SK-N-MC (cell line): Measurements from ENCODE around the gene TRPT1.

Experiments used
- DNase-seq: peaks from one replicate; pipeline ENCODE4 v3.0.0-alpha.2; 2011; ENCODE audit warnings: low read depth, low spot score
- H3K27ac ChIP-seq: fragments of 200-600 bp; sonication (generic); 2 replicates; pipeline ENCODE4 v1.5.1; 2016; ENCODE audit warnings: mixed run types
- H3K36me3 ChIP-seq: fragments of 200-600 bp; sonication (generic); 2 replicates; pipeline ENCODE4 v1.6.1; 2017; ENCODE audit warnings: antibody characterized with exemption, low read length, mixed read lengths; ENCODE audit not compliant: insufficient read depth
- H3K4me3 ChIP-seq: fragments of 200-600 bp; sonication (generic); 2 replicates; pipeline ENCODE4 v1.5.1; 2016
- H3K9ac ChIP-seq: fragments of 200-600 bp; sonication (generic); 2 replicates; pipeline ENCODE4 v1.8.0; 2017; ENCODE audit warnings: mixed run types, mixed read lengths; ENCODE audit not compliant: insufficient read length
- H3K9me3 ChIP-seq: fragments of 200-600 bp; sonication (generic); 2 replicates; pipeline ENCODE4 v1.6.1; 2017; ENCODE audit warnings: low read depth, mild to moderate bottlenecking, antibody characterized with exemption, low read length, moderate library complexity, mixed read lengths
- EZH2 ChIP-seq: fragments of 200-600 bp; sonication (generic); IDR thresholded peaks from one replicate; pipeline ENCODE4 v1.6.1; 2017; ENCODE audit warnings: antibody characterized with exemption
- FOXP2 ChIP-seq: optimal IDR thresholded peaks from 2 replicates; pipeline ENCODE3; 2011; ENCODE audit warnings: mild to moderate bottlenecking, moderate library complexity; ENCODE audit not compliant: insufficient read depth; ENCODE audit errors: extremely low read length, control extremely low read depth
- POLR2AphosphoS5 ChIP-seq: IDR thresholded peaks from 2 replicates; pipeline ENCODE4 v1.6.1; 2012; ENCODE audit warnings: mild to moderate bottlenecking, low read depth, low read length, borderline replicate concordance

The TRPT1 gene

GRCh38 chr11:64225608-64226506 lies at the start of gene TRPT1, which contains the start of gene NUDT22:
TRPT1 (minus strand) TSS chr11:64226186; CDS start chr11:64225860, 326 bp downstream.
NUDT22 (plus strand) TSS chr11:64226274; CDS start chr11:64226653, 379 bp downstream.
- Histone ChIP-seq H3K9me3 (no peaks in the 10 kb centered on the region), H3K4me3 (peak within 1 kb of the TSS; percentile 99), H3K36me3 (no peaks in the 10 kb centered on the region), H3K9ac (peak within 1 kb of the TSS; percentile 88), H3K27ac (peak within 1 kb of the TSS; percentile 64)
- TF ChIP-seq EZH2 (no peak), POLR2AphosphoS5 (peak; percentile 90), FOXP2 (peak; percentile 35)
- DNase-seq = no peak

GRCh38 chr11:64275031-64275800 lies 49.2 kb upstream of the TRPT1 start:
- no peak overlapping the region for H3K27ac ChIP-seq
- H3K36me3 ChIP-seq = no peaks in the 10 kb centered on the region; the same call in 1 of the 2 replicates
- no peak for DNase-seq
- H3K4me3 ChIP-seq = no peak overlapping the region
- no peak overlapping the region for H3K9ac ChIP-seq
- H3K9me3 ChIP-seq = no peaks in the 10 kb centered on the region
- no peak for TF ChIP-seq POLR2AphosphoS5
- TF ChIP-seq FOXP2 = no peak
- TF ChIP-seq EZH2 = no peak

DNA sequence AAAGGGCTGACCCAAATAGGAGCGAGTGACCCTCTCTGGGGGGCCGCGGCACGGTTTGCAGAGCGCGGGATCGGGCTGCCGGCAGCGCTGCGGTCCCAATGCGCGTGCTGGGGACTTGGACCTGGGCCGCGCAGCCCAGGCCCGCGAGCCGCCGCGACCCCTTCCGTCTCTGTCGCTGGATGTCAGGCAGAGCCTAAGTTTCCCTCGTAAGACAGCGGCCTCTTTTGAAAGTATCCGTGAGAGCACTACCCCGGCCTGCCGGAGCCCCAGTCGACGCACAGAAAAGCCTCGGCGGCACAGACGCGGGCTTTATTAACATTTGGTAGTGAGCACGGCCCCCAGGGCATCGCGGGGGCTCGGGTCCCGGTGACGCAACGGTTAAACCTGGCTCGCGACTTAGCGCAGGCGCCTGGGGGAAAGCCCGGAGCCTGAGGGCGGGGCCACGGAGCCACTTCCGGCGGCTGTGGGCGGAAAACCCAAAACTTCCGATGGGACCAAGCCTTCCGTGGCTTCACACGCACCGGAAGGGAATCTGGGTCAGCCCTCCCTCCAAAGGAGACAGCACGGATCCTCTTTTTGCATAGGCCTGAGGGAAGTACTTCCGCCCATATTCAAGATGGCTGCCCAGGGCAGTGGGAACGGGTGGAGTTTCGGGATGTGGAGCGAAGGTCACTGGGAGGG lies 43.7 kb upstream of the TRPT1 start:
- peaks cover 4% of the 10 kb centered on the region; the same call in 1 of the 2 replicates for H3K36me3 ChIP-seq
- H3K9me3 ChIP-seq = no peaks in the 10 kb centered on the region
- peak overlapping the region; percentile 80 for H3K4me3 ChIP-seq
- no peak for TF ChIP-seq EZH2
- TF ChIP-seq POLR2AphosphoS5 = peak; percentile 78; the same call in 1 of the 2 replicates
- peak overlapping the region; percentile 95 for H3K27ac ChIP-seq
- DNase-seq = peak; percentile 98
- peak overlapping the region; percentile 92 for H3K9ac ChIP-seq

DNA sequence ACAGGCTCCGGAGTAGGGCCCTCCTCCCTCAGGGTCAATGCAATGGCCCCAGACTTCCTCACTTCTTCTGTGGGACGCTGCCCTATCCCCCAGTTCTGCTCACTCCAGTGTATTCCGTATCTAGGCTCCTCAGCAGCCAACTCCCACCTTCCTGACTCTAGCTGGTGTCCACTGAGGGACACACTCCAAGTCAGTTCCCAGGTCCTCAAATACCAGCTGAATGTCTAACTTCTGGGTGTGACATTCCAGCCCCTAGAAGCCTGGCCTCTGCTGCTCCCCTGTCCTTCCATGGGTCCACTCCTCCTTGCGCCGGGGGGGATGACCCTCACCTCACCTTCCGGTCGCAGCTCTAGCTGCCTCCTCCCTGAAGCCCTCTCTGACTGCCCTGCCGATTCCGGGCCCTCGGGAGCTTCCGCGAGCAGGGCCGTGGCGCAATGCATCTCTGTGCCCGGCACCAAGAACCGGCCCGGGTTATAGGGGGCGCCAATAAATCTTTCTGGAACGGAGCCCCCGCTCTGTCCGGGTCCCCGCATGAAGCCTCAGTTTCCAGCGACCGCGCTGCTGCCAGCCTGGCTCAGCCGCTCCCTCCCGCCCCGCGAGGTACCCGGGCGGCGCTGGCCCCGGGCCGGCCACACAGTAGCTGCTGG lies 43.0 kb upstream of the TRPT1 start:
- peaks cover 5% of the 10 kb centered on the region; the same call in 1 of the 2 replicates for H3K36me3 ChIP-seq
- H3K9me3 ChIP-seq = no peaks in the 10 kb centered on the region
- TF ChIP-seq POLR2AphosphoS5 (no peak), EZH2 (no peak), FOXP2 (no peak)
- H3K9ac ChIP-seq = peak overlapping the region; percentile 92
- DNase-seq = no peak
- H3K4me3 ChIP-seq = peak overlapping the region; percentile 80
- H3K27ac ChIP-seq = peak overlapping the region; percentile 95

GRCh38 chr11:64268025-64268892 lies 42.3 kb upstream of the TRPT1 start:
- peak overlapping the region; percentile 80 for H3K4me3 ChIP-seq
- TF ChIP-seq FOXP2 (no peak), EZH2 (no peak), POLR2AphosphoS5 (no peak)
- H3K36me3 ChIP-seq = peaks cover 12% of the 10 kb centered on the region; the same call in 1 of the 2 replicates
- H3K9me3 ChIP-seq = no peaks in the 10 kb centered on the region
- H3K9ac ChIP-seq = peak overlapping the region; percentile 92
- DNase-seq = no peak
- peak overlapping the region; percentile 95 for H3K27ac ChIP-seq

DNA sequence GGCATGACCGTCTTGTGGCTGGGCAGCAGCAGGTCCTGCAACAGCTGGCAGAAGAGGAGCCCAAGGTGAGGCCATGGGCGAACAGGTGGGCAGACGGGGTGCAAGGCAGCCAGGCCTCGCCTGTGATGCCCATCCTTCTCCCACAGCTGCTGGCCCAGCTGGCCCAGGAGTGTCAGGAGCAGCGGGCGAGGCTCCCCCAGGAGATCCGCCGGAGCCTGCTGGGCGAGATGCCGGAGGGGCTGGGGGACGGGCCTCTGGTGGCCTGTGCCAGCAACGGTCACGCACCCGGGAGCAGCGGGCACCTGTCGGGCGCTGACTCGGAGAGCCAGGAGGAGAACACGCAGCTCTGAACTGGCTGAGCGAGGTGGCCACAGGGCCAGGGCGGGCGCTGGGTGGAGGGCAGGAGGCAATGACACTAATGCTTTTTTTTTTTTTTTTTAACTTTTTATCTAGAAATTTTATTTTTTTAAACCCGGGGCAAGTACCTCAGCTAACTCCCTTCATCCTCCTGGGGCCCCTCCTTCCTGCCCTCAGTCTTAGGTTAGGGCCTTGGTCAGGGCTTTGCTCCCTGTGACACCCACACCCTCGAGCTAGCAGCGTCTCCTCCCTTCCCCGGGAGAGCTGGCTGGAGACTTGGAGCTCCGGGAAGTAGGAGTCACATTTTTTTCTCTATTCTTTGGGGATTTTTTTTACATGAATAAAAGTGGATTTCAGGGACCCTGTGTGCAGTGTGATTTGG lies 41.4 kb upstream of the TRPT1 start:
- H3K4me3 ChIP-seq = no peak overlapping the region
- no peak for DNase-seq
- H3K9me3 ChIP-seq = no peaks in the 10 kb centered on the region
- H3K9ac ChIP-seq = no peak overlapping the region
- TF ChIP-seq EZH2 (no peak), POLR2AphosphoS5 (no peak), FOXP2 (no peak)
- H3K27ac ChIP-seq = peak overlapping the region; percentile 70
- H3K36me3 ChIP-seq = peaks cover 21% of the 10 kb centered on the region; the same call in 1 of the 2 replicates

DNA sequence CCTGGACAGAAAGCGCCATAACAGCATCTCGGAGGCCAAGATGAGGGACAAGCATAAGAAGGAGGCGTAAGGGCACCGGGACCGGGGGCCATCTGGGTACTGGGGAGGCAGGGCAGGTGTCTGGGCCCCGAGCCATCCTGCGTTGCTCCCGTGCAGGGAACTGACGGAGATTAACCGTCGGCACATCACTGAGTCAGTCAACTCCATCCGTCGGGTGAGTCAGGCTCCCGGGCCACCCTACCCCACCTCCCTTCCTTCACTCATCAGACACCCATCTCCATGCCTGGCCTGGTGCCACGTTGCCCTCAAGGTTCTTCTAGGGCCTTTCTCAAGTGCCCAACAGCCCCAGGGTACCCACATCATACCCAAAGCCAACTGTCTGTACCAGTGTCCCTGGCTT lies 40.4 kb upstream of the TRPT1 start:
- Histone ChIP-seq H3K9me3 (no peaks in the 10 kb centered on the region), H3K36me3 (peaks cover 24% of the 10 kb centered on the region; the same call in 1 of the 2 replicates), H3K27ac (no peak overlapping the region), H3K9ac (no peak overlapping the region), H3K4me3 (no peak overlapping the region)
- TF ChIP-seq FOXP2 = no peak
- TF ChIP-seq EZH2 = no peak
- TF ChIP-seq POLR2AphosphoS5 = no peak
- DNase-seq = no peak
